Large intestine (tissue), 3 donors: ENCODE results near the gene CLSTN3. TPM values are rescaled to one million over a fixed set of nuclear protein-coding genes. Genes with fewer than 3 reads are reported as not detected.
A peak's percentile ranks its signal among the peaks of the same experiment; 100 is the strongest.

ENCODE experiments used
- DNase-seq, 2 donors: peaks; one replicate each; pipeline versions ENCODE4 v3.0.0 to v3.0.0-alpha.2; 2013
- H3K27ac ChIP-seq: one replicate; pipeline ENCODE4 v1.5.1; 2013; ENCODE audit warnings: low read length
- H3K27me3 ChIP-seq: 2 replicates; pipeline ENCODE4 v1.6.1; 2013; ENCODE audit warnings: low read length; ENCODE audit not compliant: control insufficient read depth, insufficient read depth
- H3K36me3 ChIP-seq: 2 replicates; pipeline ENCODE4 v1.6.1; 2013; ENCODE audit warnings: low read length; ENCODE audit not compliant: control insufficient read depth, insufficient read depth
- H3K4me1 ChIP-seq: one replicate; pipeline ENCODE4 v1.6.1; 2013; ENCODE audit warnings: low read length; ENCODE audit not compliant: control insufficient read depth, insufficient read depth
- H3K4me3 ChIP-seq: one replicate; pipeline ENCODE4 v1.5.1; 2013; ENCODE audit warnings: low read length
- H3K9me3 ChIP-seq: one replicate; pipeline ENCODE4 v1.6.1; 2013; ENCODE audit warnings: mild to moderate bottlenecking, low read depth, low read length, moderate library complexity; ENCODE audit not compliant: control insufficient read depth
- WGBS: methylation state at CpG from one replicate; pipeline ENCODE4 v1.1.5; 2013; ENCODE audit warnings: low lambda C conversion rate; ENCODE audit not compliant: insufficient coverage; 5-methylcytosine and 5-hydroxymethylcytosine counted together
- polyA plus RNA-seq: library from polyadenylated mRNA; unstranded; fragments of 120-200 nt; gene quantifications from one replicate; pipeline ENCODE4 v1.2.1, GENCODE V29; 2013

Gene CLSTN3
- polyA plus RNA-seq, 1 donor, result 71.7 TPM

- Histone ChIP-seq H3K27ac (no peak overlapping the region), H3K36me3 (peaks cover 62% of the 10 kb centered on the region), H3K27me3 (no peaks in the 10 kb centered on the region), H3K9me3 (no peaks in the 10 kb centered on the region), H3K4me3 (no peak overlapping the region), H3K4me1 (no peaks in the 10 kb centered on the region)
- DNase-seq, result no peak
- no CpG with 5 or more reads among the region's 12 CpGs for WGBS
Measured at GRCh38 chr12:7150356-7150755, 20.2 kb downstream of the CLSTN3 start.

DNA sequence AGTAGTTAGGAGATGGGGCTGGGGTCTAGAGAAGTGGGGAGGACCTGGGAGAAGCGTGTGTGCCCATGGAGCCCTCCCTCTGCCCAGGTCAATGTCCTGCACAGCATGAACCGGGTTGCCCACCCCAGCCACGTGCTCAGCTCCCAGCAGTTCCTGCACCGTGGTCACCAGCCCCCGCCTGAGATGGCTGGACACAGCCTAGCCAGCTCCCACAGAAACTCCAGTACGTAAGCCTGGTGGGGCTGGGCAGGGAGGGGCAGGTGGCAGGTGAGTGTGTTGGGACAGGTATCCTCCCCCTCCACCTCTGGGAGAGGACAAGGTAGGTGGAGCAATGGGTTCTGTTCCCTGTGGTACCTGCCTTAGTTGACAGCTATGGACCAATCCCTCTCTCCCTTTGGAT, 20.7 kb downstream of the CLSTN3 start:
- DNase-seq, result no peak
- Histone ChIP-seq H3K27ac (no peak overlapping the region), H3K4me1 (peaks cover 3% of the 10 kb centered on the region), H3K27me3 (no peaks in the 10 kb centered on the region), H3K4me3 (no peak overlapping the region), H3K9me3 (no peaks in the 10 kb centered on the region), H3K36me3 (peaks cover 62% of the 10 kb centered on the region)
- no CpG with 5 or more reads among the region's 6 CpGs for WGBS

GRCh38 chr12:7151532-7151931, 21.4 kb downstream of the CLSTN3 start:
- H3K4me1 ChIP-seq, result peaks cover 7% of the 10 kb centered on the region
- DNase-seq, result no peak
- no peak overlapping the region for H3K4me3 ChIP-seq
- H3K27me3 ChIP-seq, result no peaks in the 10 kb centered on the region
- 93% methylated on average over 3 of the region's 6 CpGs for whole genome bisulfite sequencing
- peaks cover 61% of the 10 kb centered on the region for H3K36me3 ChIP-seq
- H3K9me3 ChIP-seq, result no peaks in the 10 kb centered on the region
- H3K27ac ChIP-seq, result no peak overlapping the region

DNA sequence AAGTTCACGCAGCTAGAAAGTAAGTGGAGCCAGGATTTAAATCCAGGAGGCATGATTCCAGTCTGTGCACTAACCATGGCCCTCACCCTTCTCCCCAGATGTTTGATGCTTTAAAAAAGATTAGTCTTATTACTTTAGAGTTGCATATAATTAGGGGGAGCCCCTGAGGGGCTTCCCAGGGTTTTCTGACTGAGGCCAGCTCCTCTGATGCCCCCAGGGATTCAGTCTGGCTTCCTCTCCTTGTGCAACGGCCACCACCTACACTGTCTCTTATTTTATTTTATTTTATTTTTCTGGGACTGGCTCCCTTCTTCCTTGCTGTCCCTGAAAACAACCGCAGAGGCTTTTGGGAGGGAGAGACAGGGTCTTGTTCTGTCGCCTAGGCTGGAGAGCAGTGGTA, 22.6 kb downstream of the CLSTN3 start:
- H3K9me3 ChIP-seq, result no peaks in the 10 kb centered on the region
- peaks cover 64% of the 10 kb centered on the region for H3K36me3 ChIP-seq
- H3K4me3 ChIP-seq, result no peak overlapping the region
- H3K4me1 ChIP-seq, result peaks cover 7% of the 10 kb centered on the region
- no peak overlapping the region for H3K27ac ChIP-seq
- WGBS, result no CpG with 5 or more reads among the region's 4 CpGs
- no peaks in the 10 kb centered on the region for H3K27me3 ChIP-seq
- no peak for DNase-seq

DNA sequence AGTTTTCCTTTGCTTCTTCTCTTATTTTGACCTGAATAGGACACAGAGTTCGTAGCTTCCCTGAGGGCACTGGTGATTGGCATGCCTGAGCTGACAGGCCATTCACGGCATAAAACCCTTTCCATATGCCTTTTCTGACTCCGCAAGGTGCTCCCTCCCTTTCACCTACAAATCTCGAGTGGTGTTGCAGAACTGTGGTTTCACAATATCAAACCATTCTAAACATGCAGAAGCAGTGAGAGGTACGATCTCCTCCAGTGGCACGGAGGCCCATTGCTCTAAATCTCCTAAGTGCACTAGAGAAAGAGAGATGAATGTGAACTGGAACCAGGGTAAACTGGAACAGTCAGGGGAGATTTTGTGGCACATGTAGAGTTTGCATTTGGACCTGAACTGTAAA, 23.9 kb downstream of the CLSTN3 start:
- H3K36me3 ChIP-seq, result peaks cover 63% of the 10 kb centered on the region
- H3K4me3 ChIP-seq, result no peak overlapping the region
- DNase-seq, result no peak
- H3K4me1 ChIP-seq, result peaks cover 7% of the 10 kb centered on the region
- no peaks in the 10 kb centered on the region for H3K9me3 ChIP-seq
- H3K27ac ChIP-seq, result no peak overlapping the region
- H3K27me3 ChIP-seq, result no peaks in the 10 kb centered on the region
- WGBS, result no CpG with 5 or more reads among the region's 6 CpGs

- H3K36me3 ChIP-seq, result peaks cover 53% of the 10 kb centered on the region
- H3K9me3 ChIP-seq, result no peaks in the 10 kb centered on the region
- H3K27me3 ChIP-seq, result no peaks in the 10 kb centered on the region
- peaks cover 7% of the 10 kb centered on the region for H3K4me1 ChIP-seq
- no peak overlapping the region for H3K4me3 ChIP-seq
- no peak for DNase-seq
- H3K27ac ChIP-seq, result peak overlapping the region; percentile 17
- no CpG with 5 or more reads among the region's 12 CpGs for WGBS
Measured at GRCh38 chr12:7154901-7155470, 24.8 kb downstream of the CLSTN3 start.

DNA sequence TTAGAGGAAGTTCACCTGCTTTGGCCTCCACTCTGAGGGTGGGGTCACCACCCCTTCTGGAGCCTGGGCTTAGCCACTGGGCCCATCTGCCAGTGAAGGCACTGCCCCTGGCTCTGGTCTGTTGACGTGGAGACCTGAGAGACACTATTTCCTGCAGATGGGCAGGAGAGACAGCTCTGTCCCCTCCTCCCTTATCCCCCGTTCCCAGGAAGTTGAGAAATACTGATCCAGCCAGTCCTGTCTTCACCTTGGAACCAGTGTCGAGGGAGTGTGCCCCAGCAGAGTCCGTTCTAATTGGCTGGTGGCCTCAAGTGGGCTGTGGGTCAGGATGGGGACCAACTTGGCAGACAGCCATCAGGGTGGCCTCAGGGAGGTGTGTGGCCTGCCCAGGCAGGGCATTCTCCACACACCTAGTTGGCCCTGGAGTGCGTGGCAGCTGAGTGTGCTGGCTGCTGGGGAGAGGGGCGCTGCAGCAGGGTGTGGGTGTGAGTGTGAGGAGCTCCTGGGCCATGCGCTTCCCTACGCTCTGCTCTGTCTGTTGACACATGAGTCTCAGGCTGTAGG, 25.4 kb downstream of the CLSTN3 start:
- Histone ChIP-seq H3K36me3 (peaks cover 48% of the 10 kb centered on the region), H3K9me3 (no peaks in the 10 kb centered on the region), H3K4me3 (no peak overlapping the region), H3K27ac (peak overlapping the region; percentile 17), H3K27me3 (no peaks in the 10 kb centered on the region), H3K4me1 (peaks cover 7% of the 10 kb centered on the region)
- peak; percentile 41 to 58 for DNase-seq
- WGBS, result no CpG with 5 or more reads among the region's 8 CpGs

- Histone ChIP-seq H3K4me1 (peaks cover 7% of the 10 kb centered on the region), H3K27me3 (no peaks in the 10 kb centered on the region), H3K36me3 (peaks cover 40% of the 10 kb centered on the region), H3K9me3 (no peaks in the 10 kb centered on the region), H3K27ac (no peak overlapping the region), H3K4me3 (no peak overlapping the region)
- no peak for DNase-seq
- WGBS, result no CpG with 5 or more reads among the region's 24 CpGs
Measured at GRCh38 chr12:7156259-7157197, 26.4 kb downstream of the CLSTN3 start.

- no peak for DNase-seq
- no peak overlapping the region for H3K4me3 ChIP-seq
- peaks cover 7% of the 10 kb centered on the region for H3K4me1 ChIP-seq
- no peak overlapping the region for H3K27ac ChIP-seq
- no peaks in the 10 kb centered on the region for H3K27me3 ChIP-seq
- WGBS, result 100% methylated on average over 2 of the region's 17 CpGs
- peaks cover 37% of the 10 kb centered on the region for H3K36me3 ChIP-seq
- no peaks in the 10 kb centered on the region for H3K9me3 ChIP-seq
Measured at GRCh38 chr12:7157391-7157790, 27.2 kb downstream of the CLSTN3 start.

DNA sequence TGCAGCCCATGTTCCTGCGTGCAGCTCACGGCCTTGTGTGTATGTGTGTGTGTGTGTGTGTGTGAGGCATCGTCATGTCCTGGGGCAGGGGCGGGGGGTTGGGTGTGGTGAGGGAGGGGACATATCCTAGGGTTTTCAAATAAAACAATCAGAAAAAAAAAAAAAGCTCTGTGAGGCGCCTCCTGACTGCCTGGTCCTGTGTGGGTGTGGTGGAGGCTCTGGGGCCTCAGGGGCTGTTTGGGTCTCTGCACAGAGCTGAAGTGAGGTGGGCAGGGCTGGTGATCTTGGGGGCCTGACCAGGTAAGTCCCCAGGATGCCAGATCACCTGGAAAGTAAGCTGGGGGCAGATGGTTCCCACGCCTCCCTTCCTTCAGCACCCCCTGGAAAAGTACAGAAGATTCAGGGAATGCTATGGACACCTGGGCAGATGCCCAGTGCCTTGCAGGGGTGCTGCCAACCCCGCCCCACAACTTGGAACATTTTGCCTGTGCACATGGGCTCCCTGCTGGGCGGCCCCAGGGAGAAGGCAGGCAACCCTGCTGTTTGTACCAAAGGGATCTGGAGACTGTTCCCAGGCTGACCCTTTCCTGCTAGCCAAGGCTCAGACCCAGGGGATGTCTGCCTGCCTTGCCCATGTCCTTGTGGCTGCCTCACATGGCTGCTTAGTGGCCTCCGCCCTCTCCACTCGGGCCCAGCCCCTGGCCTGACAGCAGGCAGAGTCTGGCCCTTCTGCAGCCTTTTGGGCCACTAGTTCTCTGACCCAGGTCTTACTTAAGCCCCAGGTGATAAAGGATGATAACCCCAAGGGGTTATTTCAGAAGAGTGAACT, 28.8 kb downstream of the CLSTN3 start:
- Histone ChIP-seq H3K27me3 (peaks cover 2% of the 10 kb centered on the region), H3K9me3 (no peaks in the 10 kb centered on the region), H3K27ac (no peak overlapping the region), H3K4me1 (peaks cover 7% of the 10 kb centered on the region), H3K4me3 (no peak overlapping the region), H3K36me3 (peaks cover 22% of the 10 kb centered on the region)
- WGBS, result no CpG with 5 or more reads among the region's 10 CpGs
- DNase-seq, result no peak
